KMS-11 (cell line): ENCODE data around the gene ZNF764.

Experiments used
- H2AFZ ChIP-seq: fragments of 200-600 bp; sonication (generic); 2 replicates; pipeline ENCODE4 v1.6.1; 2016; ENCODE audit warnings: antibody characterized with exemption, mixed run types, low read depth
- H3K27ac ChIP-seq: fragments of 200-600 bp; sonication (generic); 2 replicates; pipeline ENCODE4 v1.6.1; 2016; ENCODE audit warnings: mild to moderate bottlenecking, mixed run types
- H3K27me3 ChIP-seq: fragments of 200-600 bp; sonication (generic); 2 replicates; pipeline ENCODE4 v1.6.1; 2017; ENCODE audit warnings: mild to moderate bottlenecking, low read depth, mixed run types, moderate library complexity; ENCODE audit not compliant: insufficient read depth
- H3K36me3 ChIP-seq: fragments of 200-600 bp; sonication (generic); 2 replicates; pipeline ENCODE4 v1.6.1; 2017; ENCODE audit warnings: mild to moderate bottlenecking, mixed run types; ENCODE audit not compliant: insufficient read depth
- H3K4me1 ChIP-seq: fragments of 200-600 bp; sonication (generic); 2 replicates; pipeline ENCODE4 v1.6.1; 2016; ENCODE audit warnings: mild to moderate bottlenecking, low read depth, mixed run types; ENCODE audit not compliant: poor library complexity, severe bottlenecking
- H3K4me2 ChIP-seq: fragments of 200-600 bp; sonication (generic); 2 replicates; pipeline ENCODE4 v1.7.0; 2016; ENCODE audit warnings: mild to moderate bottlenecking, mixed run types
- H3K4me3 ChIP-seq: fragments of 200-600 bp; sonication (generic); IDR thresholded peaks from 2 replicates; pipeline ENCODE4 v1.6.1; 2017; ENCODE audit warnings: low read depth, low read length, mixed read lengths; ENCODE audit not compliant: insufficient read depth
- H3K79me2 ChIP-seq: fragments of 200-600 bp; sonication (generic); 2 replicates; pipeline ENCODE4 v1.6.1; 2016; ENCODE audit warnings: low read depth, mixed run types; ENCODE audit not compliant: insufficient read depth
- H3K9ac ChIP-seq: fragments of 200-600 bp; sonication (generic); 2 replicates; pipeline ENCODE4 v1.6.1; 2016; ENCODE audit warnings: mild to moderate bottlenecking, mixed run types
- H4K20me1 ChIP-seq: fragments of 200-600 bp; sonication (generic); 2 replicates; pipeline ENCODE4 v1.6.1; 2016; ENCODE audit warnings: mild to moderate bottlenecking, mixed run types; ENCODE audit not compliant: insufficient read depth
- CTCF ChIP-seq: fragments of 200-600 bp; sonication (generic); conservative IDR thresholded peaks from 2 replicates; pipeline ENCODE4 v1.6.1; 2017; ENCODE audit warnings: low read depth, mild to moderate bottlenecking, antibody characterized with exemption, low read length, moderate library complexity, mixed read lengths

The ZNF764 gene

GRCh38 chr16:30511509-30511908 is 46.7 kb downstream of the ZNF764 start:
- no peaks in the 10 kb centered on the region for H3K27me3 ChIP-seq
- H2AFZ ChIP-seq: no peak overlapping the region
- no peaks in the 10 kb centered on the region for H3K4me1 ChIP-seq
- H4K20me1 ChIP-seq: no peaks in the 10 kb centered on the region
- no peak overlapping the region for H3K4me3 ChIP-seq
- no peak overlapping the region for H3K27ac ChIP-seq
- TF ChIP-seq CTCF: no peak
- H3K36me3 ChIP-seq: no peaks in the 10 kb centered on the region
- H3K4me2 ChIP-seq: no peak overlapping the region
- H3K9ac ChIP-seq: no peak overlapping the region
- no peaks in the 10 kb centered on the region for H3K79me2 ChIP-seq

- H3K9ac ChIP-seq: no peak overlapping the region
- TF ChIP-seq CTCF: no peak
- H3K27me3 ChIP-seq: no peaks in the 10 kb centered on the region
- H2AFZ ChIP-seq: no peak overlapping the region
- H3K27ac ChIP-seq: no peak overlapping the region
- H3K4me3 ChIP-seq: no peak overlapping the region
- H3K4me1 ChIP-seq: no peaks in the 10 kb centered on the region
- no peaks in the 10 kb centered on the region for H3K79me2 ChIP-seq
- H3K4me2 ChIP-seq: no peak overlapping the region
- H4K20me1 ChIP-seq: no peaks in the 10 kb centered on the region
- no peaks in the 10 kb centered on the region for H3K36me3 ChIP-seq
These were observed 47.7 kb downstream of the ZNF764 start for GRCh38 chr16:30510376-30510938.

- no peak overlapping the region for H3K27ac ChIP-seq
- H3K9ac ChIP-seq: no peak overlapping the region
- H2AFZ ChIP-seq: no peak overlapping the region
- H3K36me3 ChIP-seq: no peaks in the 10 kb centered on the region
- H3K27me3 ChIP-seq: no peaks in the 10 kb centered on the region
- no peaks in the 10 kb centered on the region for H3K79me2 ChIP-seq
- no peaks in the 10 kb centered on the region for H4K20me1 ChIP-seq
- H3K4me1 ChIP-seq: no peaks in the 10 kb centered on the region
- no peak overlapping the region for H3K4me2 ChIP-seq
- H3K4me3 ChIP-seq: no peak overlapping the region
- no peak for TF ChIP-seq CTCF
These were observed 49.0 kb downstream of the ZNF764 start for GRCh38 chr16:30509081-30509765.
